Esophagus mucosa (tissue), 1 donor: Measurements from ENCODE around the gene LOXHD1. TPM values are rescaled to one million over a fixed set of nuclear protein-coding genes. Genes with fewer than 3 reads are reported as not detected.

Experiments
- ATAC-seq: fragments of 200-7000 bp; cut with Tn5 transposase; one replicate; pipeline ENCODE4 v1.9.1; 2020
- total RNA-seq: library from RNA; stranded (reverse); gene quantifications from one replicate; pipeline ENCODE4 v1.2.4, GENCODE V29; 2023
- donor health status: DM: yes; HTN: yes; CAD: no.

The LOXHD1 gene
- total RNA-seq, 1 donor from 2014 or later = 0.12 TPM

DNA sequence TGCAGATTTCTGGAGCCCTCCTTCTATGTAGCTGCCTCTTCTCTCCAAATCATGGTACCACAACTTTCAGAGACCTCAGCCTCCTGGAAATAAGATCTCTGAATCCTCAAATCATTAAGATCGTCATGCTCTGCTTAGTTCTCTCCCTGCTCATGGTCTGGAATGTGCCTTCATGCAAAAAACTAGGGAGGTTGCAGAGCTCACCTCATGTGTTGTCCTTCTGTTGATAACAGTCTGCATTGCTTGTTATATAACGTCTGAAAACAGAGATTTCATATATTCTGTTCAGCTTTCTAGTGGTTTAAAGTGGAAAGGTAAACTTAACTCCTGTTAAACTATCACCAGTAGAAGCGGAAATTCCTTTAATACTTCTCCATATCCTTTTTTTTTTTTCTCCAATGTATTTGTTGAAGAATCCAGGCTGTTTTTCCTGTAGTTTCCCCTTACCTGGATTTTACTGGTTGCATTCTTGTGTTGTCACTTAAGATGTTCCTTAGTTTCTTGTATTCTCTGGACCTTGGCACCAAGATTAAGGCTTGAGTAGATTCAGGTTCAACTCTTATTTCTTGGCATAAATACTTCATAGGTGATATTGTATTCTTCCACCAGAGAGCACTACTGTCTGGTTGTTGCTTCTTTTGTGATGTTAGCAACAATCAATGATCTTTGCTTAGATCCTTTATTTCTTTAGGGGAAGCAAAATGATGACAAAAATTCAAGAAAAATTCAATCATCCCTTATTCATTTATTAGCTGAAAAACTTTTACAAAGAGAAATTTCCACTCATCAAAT is 211.3 kb downstream of the LOXHD1 start:
- ATAC-seq = no peak

- ATAC-seq = no peak
These were observed 218.0 kb downstream of the LOXHD1 start for GRCh38 chr18:46439037-46439436.

DNA sequence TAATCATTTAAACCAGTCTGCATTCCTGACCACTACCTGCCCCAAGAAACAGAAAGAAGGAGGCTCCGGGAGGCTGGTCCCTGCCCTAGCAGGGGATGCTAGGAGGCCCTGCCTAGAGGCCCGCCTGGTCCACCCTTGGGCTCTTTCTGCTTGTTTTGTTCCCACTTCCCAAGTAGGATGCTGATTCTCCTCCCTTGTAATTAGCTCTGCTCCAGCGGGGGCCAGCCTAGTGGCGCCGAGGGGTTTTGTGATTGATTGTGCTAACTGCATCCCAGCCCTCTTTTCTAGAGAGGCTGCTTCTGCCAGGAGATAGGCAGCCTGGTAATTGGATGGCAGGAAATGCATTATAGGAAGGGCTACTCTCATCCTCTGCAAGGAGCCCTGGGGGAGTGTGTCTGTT is 220.0 kb downstream of the LOXHD1 start:
- ATAC-seq = no peak

- no peak for ATAC-seq
These were observed 220.4 kb downstream of the LOXHD1 start for GRCh38 chr18:46436621-46437020.

GRCh38 chr18:46435031-46435430 is 222.0 kb downstream of the LOXHD1 start:
- no peak for ATAC-seq

DNA sequence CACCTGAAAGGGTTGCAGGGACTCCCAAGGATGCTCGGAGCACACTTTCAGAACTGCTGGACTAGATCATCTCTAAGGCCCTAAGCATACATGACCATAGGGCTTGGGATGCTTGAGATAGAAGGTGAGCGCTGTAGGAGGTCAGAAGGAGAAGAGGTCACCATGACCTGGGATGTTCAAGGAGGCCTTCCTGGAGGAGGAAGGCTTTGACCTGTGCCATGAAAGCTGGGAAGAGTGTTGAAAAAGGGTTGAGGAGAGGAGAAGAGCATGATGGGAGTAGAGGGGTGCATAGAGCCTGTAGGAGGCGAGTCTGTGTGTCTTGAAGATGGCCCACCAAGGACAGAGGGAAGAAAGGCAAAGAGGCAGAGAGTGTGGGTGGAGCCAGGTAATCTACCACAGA is 222.4 kb downstream of the LOXHD1 start:
- no peak for ATAC-seq

DNA sequence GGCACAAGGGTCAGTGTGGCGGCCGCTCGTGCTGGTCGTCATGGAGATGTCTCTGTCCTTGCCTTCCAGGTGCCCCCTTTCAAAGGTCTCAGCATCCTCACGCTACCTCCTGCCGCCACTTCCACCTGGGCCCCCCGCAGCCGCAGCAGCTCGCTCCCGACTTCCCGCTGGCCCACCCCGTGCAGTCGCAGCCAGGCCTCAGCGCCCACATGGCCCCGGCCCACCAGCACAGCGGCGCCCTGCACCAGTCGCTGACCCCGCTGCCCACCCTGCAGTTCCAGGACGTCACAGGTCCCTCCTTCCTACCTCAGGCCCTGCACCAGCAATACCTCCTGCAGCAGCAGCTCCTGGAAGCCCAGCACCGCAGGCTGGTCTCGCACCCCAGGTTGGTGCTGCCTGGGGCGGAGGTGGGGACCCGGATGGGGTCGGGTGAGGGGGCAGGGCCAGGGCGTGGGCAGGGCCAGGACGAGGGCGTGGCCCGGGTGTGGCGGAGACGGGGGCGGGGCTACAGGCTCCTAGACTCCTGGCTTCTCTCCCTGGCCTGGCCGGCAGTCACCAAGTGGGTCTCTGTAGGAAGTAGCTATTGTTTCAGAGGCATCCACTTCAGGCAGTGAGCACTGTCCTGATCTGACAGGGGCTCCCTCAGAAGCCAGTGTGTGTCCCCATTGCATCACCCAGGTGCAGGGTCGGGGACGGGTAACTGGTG is 223.7 kb downstream of the LOXHD1 start:
- peak; percentile 17 for ATAC-seq

- ATAC-seq = no peak
These were observed 225.4 kb downstream of the LOXHD1 start for GRCh38 chr18:46431522-46432171.

DNA sequence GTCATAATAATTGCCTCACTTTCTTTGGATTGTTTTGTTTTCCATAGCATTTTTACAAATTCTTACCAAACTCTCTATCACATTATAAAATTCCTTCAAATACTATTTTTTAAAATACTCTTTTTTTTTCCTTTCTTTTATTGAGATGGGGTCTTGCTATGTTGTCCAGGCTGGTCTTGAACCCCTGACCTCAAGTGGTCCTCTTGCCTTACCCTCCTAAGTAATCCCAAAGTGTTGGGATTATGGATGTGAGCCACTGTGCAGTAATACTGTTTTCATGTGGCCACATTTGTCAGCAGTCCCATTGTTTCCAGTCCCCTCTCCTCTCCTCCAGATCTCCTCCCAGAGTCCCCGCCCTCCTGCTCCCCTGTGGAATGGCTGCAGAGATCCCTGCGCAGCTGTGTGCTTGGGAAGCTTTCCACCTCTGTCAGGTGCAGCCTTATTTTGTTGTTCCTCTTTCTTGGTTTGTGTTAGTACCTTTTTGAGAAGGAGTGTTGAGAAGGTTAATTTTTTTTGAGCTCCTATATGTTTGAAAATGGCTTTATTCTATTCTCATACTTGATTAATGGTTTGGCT is 227.3 kb downstream of the LOXHD1 start:
- ATAC-seq = no peak

GRCh38 chr18:46429130-46429529 is 227.9 kb downstream of the LOXHD1 start:
- ATAC-seq = no peak

DNA sequence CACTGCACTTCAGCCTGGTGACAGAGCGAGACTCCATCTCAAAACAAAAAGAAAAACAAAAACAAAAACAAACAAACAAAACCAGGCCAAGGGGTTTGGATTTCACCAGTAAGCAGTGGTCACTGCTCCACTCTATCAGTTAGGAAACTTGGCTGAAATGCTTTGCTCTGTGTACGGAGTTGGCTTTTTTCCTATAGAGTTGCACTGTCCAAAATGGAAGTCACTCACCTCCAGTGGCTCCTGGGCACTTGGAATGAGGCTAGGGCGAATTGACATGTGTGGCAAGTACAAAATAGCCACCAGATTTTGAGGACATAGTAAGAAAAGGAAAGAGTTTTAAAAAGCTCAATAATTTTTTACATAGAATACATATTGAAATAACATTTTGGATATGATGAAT is 228.7 kb downstream of the LOXHD1 start:
- ATAC-seq = no peak

- no peak for ATAC-seq
These were observed 229.6 kb downstream of the LOXHD1 start for GRCh38 chr18:46427216-46427995.

Other genes starting within 250 kb of the LOXHD1 start
- gene ST8SIA5, start 99.8 kb upstream of the LOXHD1 start, total RNA-seq = not detected